GM13976 (cell line): Measurements from ENCODE around the gene SLC4A3.
"Not testable (repeated sequence)": the region's sequence is repeated elsewhere in the genome, so short reads cannot be mapped to it uniquely, and the experiment has no call there.

Experiments
- DNase-seq: peaks from one replicate; pipeline ENCODE4 v3.0.0; 2012; ENCODE audit warnings: low spot score
- in situ Hi-C: fragments of 300-500 bp; cut with MboI; formaldehyde crosslinking; loops from one replicate; pipeline ENCODE4 v1.12.0; 2022; ENCODE audit warnings: low sequenced_read_pairs, mixed read lengths, inconsistent platforms; ENCODE audit not compliant: unreplicated experiment
- TF ChIP-seq, protein P1 (sequence below): IDR thresholded peaks from 2 replicates; pipeline ENCODE4 v1.5.1; 2012; ENCODE audit warnings: borderline replicate concordance, mild to moderate bottlenecking; ENCODE audit not compliant: insufficient read depth; ENCODE audit errors: extremely low read depth, missing control alignments, control extremely low read depth

Gene SLC4A3

DNA sequence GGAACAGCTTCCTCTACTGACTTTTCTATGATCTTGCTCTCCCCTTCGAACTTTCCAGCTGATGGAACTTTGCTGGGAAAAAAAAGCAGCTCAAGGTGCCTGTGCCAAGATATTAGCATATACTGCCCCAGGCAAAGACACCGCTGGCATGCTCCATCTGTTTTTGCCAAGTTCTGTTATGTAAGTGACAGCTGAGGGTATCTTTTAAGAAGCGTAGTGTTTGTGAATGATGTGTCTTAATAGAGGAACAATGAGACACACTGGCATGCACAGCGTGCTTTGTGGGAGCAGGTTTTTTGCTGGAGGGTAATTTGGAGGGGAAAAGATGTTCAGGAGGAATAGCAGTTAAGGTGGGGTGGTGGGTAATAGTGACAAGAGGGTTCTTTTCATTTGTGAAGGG, 47.8 kb downstream of the SLC4A3 start:
- no peak for DNase-seq
- TF ChIP-seq, protein P1, sequence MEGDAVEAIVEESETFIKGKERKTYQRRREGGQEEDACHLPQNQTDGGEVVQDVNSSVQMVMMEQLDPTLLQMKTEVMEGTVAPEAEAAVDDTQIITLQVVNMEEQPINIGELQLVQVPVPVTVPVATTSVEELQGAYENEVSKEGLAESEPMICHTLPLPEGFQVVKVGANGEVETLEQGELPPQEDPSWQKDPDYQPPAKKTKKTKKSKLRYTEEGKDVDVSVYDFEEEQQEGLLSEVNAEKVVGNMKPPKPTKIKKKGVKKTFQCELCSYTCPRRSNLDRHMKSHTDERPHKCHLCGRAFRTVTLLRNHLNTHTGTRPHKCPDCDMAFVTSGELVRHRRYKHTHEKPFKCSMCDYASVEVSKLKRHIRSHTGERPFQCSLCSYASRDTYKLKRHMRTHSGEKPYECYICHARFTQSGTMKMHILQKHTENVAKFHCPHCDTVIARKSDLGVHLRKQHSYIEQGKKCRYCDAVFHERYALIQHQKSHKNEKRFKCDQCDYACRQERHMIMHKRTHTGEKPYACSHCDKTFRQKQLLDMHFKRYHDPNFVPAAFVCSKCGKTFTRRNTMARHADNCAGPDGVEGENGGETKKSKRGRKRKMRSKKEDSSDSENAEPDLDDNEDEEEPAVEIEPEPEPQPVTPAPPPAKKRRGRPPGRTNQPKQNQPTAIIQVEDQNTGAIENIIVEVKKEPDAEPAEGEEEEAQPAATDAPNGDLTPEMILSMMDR: no peak
- in situ Hi-C loops: no loop called here

DNA sequence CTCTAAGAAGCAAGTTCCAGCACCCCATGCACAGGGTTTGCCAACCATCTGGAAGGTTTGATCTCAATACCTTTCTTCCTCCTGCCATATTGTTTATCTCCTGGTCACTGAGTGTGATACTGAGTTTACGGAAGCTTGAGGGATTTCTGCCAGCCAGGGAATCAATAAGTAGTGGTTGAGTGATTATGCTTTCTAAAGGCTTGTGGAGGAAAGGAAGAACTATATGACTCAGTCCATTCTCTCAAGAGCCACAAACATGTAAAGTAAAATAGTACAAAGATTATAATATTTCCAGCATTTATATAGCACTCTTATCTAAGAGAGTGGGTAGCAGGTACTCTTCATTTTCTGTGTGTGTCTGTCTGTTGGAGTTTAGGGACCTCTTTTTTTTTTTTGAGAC, 49.2 kb downstream of the SLC4A3 start:
- in situ Hi-C loops: no loop called here
- DNase-seq: no peak
- TF ChIP-seq, protein P1: no peak

DNA sequence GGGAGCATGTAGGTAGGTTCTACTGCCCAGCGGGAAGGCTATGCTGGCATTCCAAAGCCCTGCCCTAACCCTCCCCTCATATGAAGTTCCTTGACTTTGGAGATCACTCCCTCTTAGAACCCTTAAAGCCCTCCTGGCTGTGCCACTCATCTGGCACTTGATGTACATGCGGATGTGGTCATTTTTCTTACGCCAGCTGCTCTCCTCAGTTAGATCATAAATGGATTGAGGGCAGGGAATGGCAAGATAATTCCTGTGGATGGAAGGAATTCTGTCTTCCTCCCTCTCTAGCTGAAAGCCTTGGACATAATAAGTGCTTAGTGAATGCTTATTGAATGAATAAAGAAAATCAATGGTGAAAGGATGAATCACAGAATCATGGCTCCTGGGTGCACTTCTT, 51.6 kb downstream of the SLC4A3 start:
- TF ChIP-seq, protein P1: no peak
- DNase-seq: no peak
- in situ Hi-C loops: no loop called here

DNA sequence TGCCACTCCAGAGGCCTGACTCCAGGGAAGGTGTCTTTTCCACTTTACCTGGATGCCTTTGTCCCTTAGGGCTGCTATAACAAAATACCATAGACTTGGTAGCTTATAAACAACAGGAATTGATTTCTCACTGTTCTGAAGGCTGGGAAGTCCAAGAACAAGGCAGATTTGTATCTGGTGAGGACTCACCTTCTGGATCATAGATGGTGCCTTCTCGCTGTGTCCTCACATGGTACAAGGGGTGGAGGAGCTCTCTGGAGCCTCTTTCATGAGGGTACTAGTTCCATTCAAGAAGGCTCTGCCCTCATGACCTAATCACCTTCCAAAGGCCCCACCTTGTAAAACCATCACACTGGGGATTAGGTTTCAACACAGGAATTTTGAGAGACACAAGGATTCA, 52.1 kb downstream of the SLC4A3 start:
- DNase-seq: no peak
- in situ Hi-C loops: no loop called here
- TF ChIP-seq, protein P1: no peak

DNA sequence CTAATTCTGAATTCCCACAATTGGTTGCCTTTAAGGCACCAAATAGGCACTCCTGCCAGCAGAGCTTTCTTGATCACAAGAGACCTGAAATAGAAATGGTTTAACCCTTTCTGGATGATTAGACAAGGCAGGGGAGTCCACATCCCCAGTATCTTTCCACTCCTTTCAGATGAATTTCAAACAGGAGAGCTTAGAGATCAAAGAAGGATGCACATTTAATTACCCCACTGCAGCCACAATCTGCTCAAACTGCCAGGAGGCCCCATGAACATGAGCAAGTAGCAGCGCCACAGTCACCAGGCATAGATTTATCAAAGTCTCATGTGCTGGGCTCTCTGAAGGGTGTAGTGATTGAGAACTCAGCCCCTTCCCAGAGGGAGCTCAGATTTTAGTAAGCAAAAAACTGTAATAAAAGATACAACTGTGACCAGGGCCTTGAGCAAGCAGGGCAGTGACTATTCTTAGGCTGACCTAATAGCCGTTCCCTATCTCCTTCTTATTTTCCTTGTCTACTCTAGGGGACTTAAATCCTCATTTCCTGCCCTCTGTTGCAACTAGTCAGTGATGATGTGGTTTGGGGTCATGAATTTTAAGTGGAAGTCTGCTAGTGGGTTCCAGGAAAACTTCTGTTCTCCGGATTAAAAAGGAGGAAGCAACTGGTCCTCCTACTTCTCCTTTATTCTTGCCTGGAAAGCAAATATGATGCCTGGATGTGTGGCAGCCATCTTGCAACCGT, 53.7 kb downstream of the SLC4A3 start:
- no peak for DNase-seq
- TF ChIP-seq, protein P1: no peak
- in situ Hi-C loops: no loop called here

DNA sequence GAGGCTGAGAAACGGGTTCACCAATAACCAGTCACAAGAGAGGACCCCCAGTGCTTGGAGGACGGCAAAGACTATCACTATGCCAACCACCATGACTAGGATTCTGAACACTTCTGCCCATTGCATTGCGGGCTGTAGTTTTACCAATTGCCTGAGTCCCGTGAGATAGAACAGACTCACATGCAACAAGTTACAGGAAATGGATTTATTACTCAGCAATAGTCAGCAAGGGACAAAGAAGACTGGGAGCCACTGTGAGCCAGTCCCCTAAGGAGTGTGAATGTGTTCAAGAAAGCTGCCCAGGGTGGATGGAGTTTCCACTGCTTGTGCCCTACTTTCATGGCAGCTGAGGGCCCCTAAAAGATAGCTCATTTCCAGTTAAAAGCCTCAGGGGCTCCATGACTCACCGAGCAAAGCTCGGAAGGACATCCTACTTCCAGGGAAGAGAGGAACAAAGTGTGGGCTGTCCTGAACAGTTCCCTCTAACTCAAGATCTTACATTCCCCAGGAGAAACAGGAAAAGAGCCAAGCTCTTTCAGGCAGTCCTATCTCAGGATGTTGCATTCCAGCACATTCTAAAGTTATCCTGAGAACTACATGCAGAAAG, 54.4 kb downstream of the SLC4A3 start:
- in situ Hi-C loops: no loop called here
- no peak for DNase-seq

DNA sequence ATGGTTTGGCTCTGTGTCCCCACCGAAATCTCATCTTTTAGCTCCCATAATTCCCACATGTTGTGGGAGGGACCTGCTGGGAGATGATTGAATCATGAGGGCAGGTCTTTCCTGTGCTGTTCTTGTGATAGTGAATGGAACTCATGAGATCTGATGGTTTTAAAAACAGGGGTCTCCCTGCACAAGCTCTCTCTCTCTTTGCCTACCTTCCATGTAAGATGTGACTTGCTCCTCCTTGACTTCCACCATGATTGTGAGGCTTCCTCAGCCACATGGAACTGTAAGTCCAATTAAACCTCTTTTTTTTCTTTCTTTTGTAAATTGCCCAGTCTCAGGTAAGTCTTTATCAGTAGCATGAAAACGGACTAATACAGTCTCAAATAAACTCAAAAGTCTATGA, 56.0 kb downstream of the SLC4A3 start:
- in situ Hi-C loops, DNase-seq: not testable (repeated sequence)

More for the DNA sequence above, 54.4 kb downstream of the SLC4A3 start:
- TF ChIP-seq, protein P1: no peak
